ENCODE data around the gene PNMA8A. TPM values are rescaled to one million over a fixed set of nuclear protein-coding genes. Genes with fewer than 3 reads are reported as not detected.

The PNMA8A gene
- total RNA-seq, 4 donors from 2014 or later: 0.28 TPM; not detected in 3

- H3K9me3 ChIP-seq: no peaks in the 10 kb centered on the region
- no peak for DNase-seq
- H3K27ac ChIP-seq: peak overlapping the region in 1 of 4 donors; percentile 48
- TF ChIP-seq POLR2A (IDR thresholded peaks at IDR 0.05) (no peak), CTCF (IDR thresholded peaks at IDR 0.05) (no peak)
- no peaks in the 10 kb centered on the region for H3K27me3 ChIP-seq
- H3K4me3 ChIP-seq: peak overlapping the region; percentile 13 to 52 (median 28)
- no peaks in the 10 kb centered on the region for H3K36me3 ChIP-seq
- H3K4me1 ChIP-seq: peaks cover 0 to 9% (median 6%) of the 10 kb centered on the region in 4 donors
Observed at GRCh38 chr19:46426035-46426505, 45.3 kb downstream of the PNMA8A start.

GRCh38 chr19:46423188-46423587, 48.2 kb downstream of the PNMA8A start:
- Histone ChIP-seq H3K27me3 (no peaks in the 10 kb centered on the region), H3K4me3 (no peak overlapping the region), H3K9me3 (no peaks in the 10 kb centered on the region), H3K36me3 (no peaks in the 10 kb centered on the region), H3K4me1 (no peaks in the 10 kb centered on the region), H3K27ac (no peak overlapping the region)
- DNase-seq: no peak
- no peak for TF ChIP-seq CTCF (IDR thresholded peaks at IDR 0.05)
- no peak for TF ChIP-seq POLR2A (IDR thresholded peaks at IDR 0.05)

GRCh38 chr19:46422344-46422743, 49.0 kb downstream of the PNMA8A start:
- H3K36me3 ChIP-seq: no peaks in the 10 kb centered on the region
- TF ChIP-seq POLR2A (IDR thresholded peaks at IDR 0.05) (no peak), CTCF (IDR thresholded peaks at IDR 0.05) (no peak)
- H3K4me3 ChIP-seq: no peak overlapping the region
- no peaks in the 10 kb centered on the region for H3K9me3 ChIP-seq
- H3K4me1 ChIP-seq: no peaks in the 10 kb centered on the region
- no peak overlapping the region for H3K27ac ChIP-seq
- DNase-seq: no peak
- H3K27me3 ChIP-seq: no peaks in the 10 kb centered on the region

- Histone ChIP-seq H3K9me3 (no peaks in the 10 kb centered on the region), H3K27me3 (peaks cover 0 to 6% of the 10 kb centered on the region in 2 donors), H3K4me1 (peaks cover 0 to 13% (median 2%) of the 10 kb centered on the region in 4 donors), H3K36me3 (no peaks in the 10 kb centered on the region), H3K27ac (no peak overlapping the region), H3K4me3 (no peak overlapping the region)
- no peak for DNase-seq
- no peak for TF ChIP-seq CTCF (IDR thresholded peaks at IDR 0.05)
- no peak for TF ChIP-seq POLR2A (IDR thresholded peaks at IDR 0.05)
Observed at GRCh38 chr19:46420056-46420455, 51.3 kb downstream of the PNMA8A start.

Other genes with a start within 250 kb of the PNMA8A start
- not detected for gene IGFL1, start 241.8 kb downstream of the PNMA8A start, total RNA-seq
- gene HIF3A, start 174.5 kb downstream of the PNMA8A start, total RNA-seq: 100 to 1,000 TPM in 2 of 4 donors, 10 to 100 TPM in 2; 18.4 to 262 (median 91.2) TPM
- gene PPP5C, start 124.5 kb downstream of the PNMA8A start, total RNA-seq: 100 to 1,000 TPM in 3 of 4 donors, 10 to 100 TPM in 1; 68.8 to 214 (median 129) TPM
- gene CCDC8, start 58.0 kb downstream of the PNMA8A start, total RNA-seq: 1 to 10 TPM in 1 of 4 donors, under 1 TPM in 3; 0.70 to 2.5 (median 0.90) TPM
- gene PNMA8C, start 42.6 kb downstream of the PNMA8A start, total RNA-seq: not detected
- gene PNMA8B, start 24.3 kb upstream of the PNMA8A start, total RNA-seq: 1 to 10 TPM in 1 of 4 donors, under 1 TPM in 2, not detected in 1; 0.38 to 1.7 (median 0.67) TPM
- 100 to 1,000 TPM; 134 to 282 (median 237) TPM for gene CALM3, start 129.8 kb upstream of the PNMA8A start, total RNA-seq
- gene PTGIR, start 153.5 kb upstream of the PNMA8A start, total RNA-seq: 1 to 10 TPM in 2 of 4 donors, not detected in 2; 3.4 to 5.8 TPM
- not detected for gene GNG8, start 164.6 kb upstream of the PNMA8A start, total RNA-seq
- gene DACT3, start 189.6 kb upstream of the PNMA8A start, total RNA-seq: 1 to 10 TPM in 2 of 4 donors, under 1 TPM in 2; 0.53 to 2.3 (median 1.4) TPM
- gene PRKD2, start 245.6 kb upstream of the PNMA8A start, total RNA-seq: 10 to 100 TPM; 57.0 to 88.8 (median 64.0) TPM

Data from Peyer's patch (tissue), 4 donors.